ENCODE data around the gene NDUFA13. TPM values are rescaled to one million over a fixed set of nuclear protein-coding genes. Genes with fewer than 3 reads are reported as not detected.

Gene NDUFA13
- polyA plus RNA-seq, 1 of the 3 experiments (the other 2 are of a cell fraction) = 1,828 TPM

DNA sequence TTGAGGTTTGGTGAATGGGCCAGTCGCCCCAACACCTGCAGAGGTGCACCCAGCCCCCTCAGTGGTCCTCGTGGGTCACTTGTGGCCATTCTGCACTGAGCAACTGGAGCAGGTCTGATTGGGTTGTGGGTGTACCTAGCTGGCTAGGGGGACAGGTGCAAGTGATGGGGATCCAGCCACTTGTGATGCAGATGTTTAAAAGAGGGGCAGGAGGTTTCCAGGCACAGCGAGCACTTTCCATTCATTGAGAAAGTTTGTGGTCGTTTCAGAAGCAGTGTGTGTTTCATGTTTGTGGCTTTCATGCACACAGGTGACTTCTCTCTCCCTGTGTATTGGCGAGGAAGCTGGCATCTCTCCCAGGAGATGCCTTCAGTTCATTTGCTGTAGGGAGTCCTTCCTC, 35.3 kb upstream of the NDUFA13 start (continued):
- TF ChIP-seq, protein P1, sequence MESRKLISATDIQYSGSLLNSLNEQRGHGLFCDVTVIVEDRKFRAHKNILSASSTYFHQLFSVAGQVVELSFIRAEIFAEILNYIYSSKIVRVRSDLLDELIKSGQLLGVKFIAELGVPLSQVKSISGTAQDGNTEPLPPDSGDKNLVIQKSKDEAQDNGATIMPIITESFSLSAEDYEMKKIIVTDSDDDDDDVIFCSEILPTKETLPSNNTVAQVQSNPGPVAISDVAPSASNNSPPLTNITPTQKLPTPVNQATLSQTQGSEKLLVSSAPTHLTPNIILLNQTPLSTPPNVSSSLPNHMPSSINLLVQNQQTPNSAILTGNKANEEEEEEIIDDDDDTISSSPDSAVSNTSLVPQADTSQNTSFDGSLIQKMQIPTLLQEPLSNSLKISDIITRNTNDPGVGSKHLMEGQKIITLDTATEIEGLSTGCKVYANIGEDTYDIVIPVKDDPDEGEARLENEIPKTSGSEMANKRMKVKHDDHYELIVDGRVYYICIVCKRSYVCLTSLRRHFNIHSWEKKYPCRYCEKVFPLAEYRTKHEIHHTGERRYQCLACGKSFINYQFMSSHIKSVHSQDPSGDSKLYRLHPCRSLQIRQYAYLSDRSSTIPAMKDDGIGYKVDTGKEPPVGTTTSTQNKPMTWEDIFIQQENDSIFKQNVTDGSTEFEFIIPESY (IDR thresholded peaks at IDR 0.05; ENCODE audit: borderline replicate concordance, low read depth) = no peak
- TF ChIP-seq JUND (IDR thresholded peaks at IDR 0.05) = no peak

GRCh38 chr19:19482809-19483596, 33.0 kb upstream of the NDUFA13 start:
- Histone ChIP-seq H3K27me3 (ENCODE audit: insufficient read depth) (no peaks in the 10 kb centered on the region), H4K20me1 (ENCODE audit: insufficient read depth) (peaks cover 5% of the 10 kb centered on the region; the same call in 1 of the 2 replicates), H3K79me2 (ENCODE audit: insufficient read depth) (peaks cover 70% of the 10 kb centered on the region), H3K4me1 (ENCODE audit: control insufficient read depth in 1 of 2, insufficient read depth in 2 of 2, low read depth in 1 of 2, low read length in 1 of 2) (peaks cover 10 to 27% of the 10 kb centered on the region in 2 experiments), H3F3A (replicated peaks; ENCODE audit: insufficient read depth) (peaks cover 5% of the 10 kb centered on the region), H2AFZ (ENCODE audit: low read depth) (no peak overlapping the region), H3K27ac (ENCODE audit: low read depth in 2 of 2, low read length in 1 of 2) (no peak overlapping the region), H3K9me3 (no peaks in the 10 kb centered on the region), H3K4me2 (no peak overlapping the region), H3K36me3 (replicated peaks in 1 of 2; ENCODE audit: control insufficient read depth in 1 of 2, insufficient read depth in 2 of 2, low read length in 1 of 2) (peaks cover 0 to 3% of the 10 kb centered on the region in 2 experiments), H3K4me3 (ENCODE audit: low read depth in 2 of 2, low read length in 1 of 2) (no peak overlapping the region), H3K9ac (no peak overlapping the region), H3K9me2 (no peaks in the 10 kb centered on the region)
- no peak for DNase-seq
- POLR2A ChIA-PET = no interaction called here
- TF ChIP-seq POLR2AphosphoS5 (IDR thresholded peaks at IDR 0.05; ENCODE audit: low read depth, low read length) (no peak), USF1 (IDR thresholded peaks at IDR 0.05; ENCODE audit: borderline replicate concordance, low read depth) (no peak), USF2 (IDR thresholded peaks at IDR 0.05; ENCODE audit: borderline replicate concordance, low read depth, low read length) (no peak), CHD2 (IDR thresholded peaks at IDR 0.05; ENCODE audit: low read length, partially characterized antibody) (no peak), JUND (IDR thresholded peaks at IDR 0.05) (no peak), SMC3 (IDR thresholded peaks at IDR 0.05; ENCODE audit: low read depth, low read length) (no peak), RAD21 (IDR thresholded peaks at IDR 0.05; ENCODE audit: low read length) (no peak), FOSL2 (IDR thresholded peaks at IDR 0.05; ENCODE audit: borderline replicate concordance, low read depth) (no peak), FOXJ3 (CRISPR knock-in tag; IDR thresholded peaks at IDR 0.05) (no peak), RCOR1 (IDR thresholded peaks at IDR 0.05; ENCODE audit: low read length) (no peak), TEAD4 (IDR thresholded peaks at IDR 0.05; ENCODE audit: borderline replicate concordance, insufficient read depth) (no peak), RFX5 (IDR thresholded peaks at IDR 0.05; ENCODE audit: low read length) (no peak), ELF1 (IDR thresholded peaks at IDR 0.05) (no peak)
- TF ChIP-seq, protein P2, sequence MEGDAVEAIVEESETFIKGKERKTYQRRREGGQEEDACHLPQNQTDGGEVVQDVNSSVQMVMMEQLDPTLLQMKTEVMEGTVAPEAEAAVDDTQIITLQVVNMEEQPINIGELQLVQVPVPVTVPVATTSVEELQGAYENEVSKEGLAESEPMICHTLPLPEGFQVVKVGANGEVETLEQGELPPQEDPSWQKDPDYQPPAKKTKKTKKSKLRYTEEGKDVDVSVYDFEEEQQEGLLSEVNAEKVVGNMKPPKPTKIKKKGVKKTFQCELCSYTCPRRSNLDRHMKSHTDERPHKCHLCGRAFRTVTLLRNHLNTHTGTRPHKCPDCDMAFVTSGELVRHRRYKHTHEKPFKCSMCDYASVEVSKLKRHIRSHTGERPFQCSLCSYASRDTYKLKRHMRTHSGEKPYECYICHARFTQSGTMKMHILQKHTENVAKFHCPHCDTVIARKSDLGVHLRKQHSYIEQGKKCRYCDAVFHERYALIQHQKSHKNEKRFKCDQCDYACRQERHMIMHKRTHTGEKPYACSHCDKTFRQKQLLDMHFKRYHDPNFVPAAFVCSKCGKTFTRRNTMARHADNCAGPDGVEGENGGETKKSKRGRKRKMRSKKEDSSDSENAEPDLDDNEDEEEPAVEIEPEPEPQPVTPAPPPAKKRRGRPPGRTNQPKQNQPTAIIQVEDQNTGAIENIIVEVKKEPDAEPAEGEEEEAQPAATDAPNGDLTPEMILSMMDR (IDR thresholded peaks at IDR 0.05) = no peak
- TF ChIP-seq, protein P3, sequence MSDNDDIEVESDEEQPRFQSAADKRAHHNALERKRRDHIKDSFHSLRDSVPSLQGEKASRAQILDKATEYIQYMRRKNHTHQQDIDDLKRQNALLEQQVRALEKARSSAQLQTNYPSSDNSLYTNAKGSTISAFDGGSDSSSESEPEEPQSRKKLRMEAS (IDR thresholded peaks at IDR 0.05; ENCODE audit: low read depth) = no peak
- CTCF ChIA-PET = interaction anchor here (0.7 to 5.7 kb wide), 4 partner anchors 9 to 308 kb away, joined by 3 to 32 read pairs (median 4); partner anchors contain the start of genes NDUFA13 and TSSK6
- 96% methylated on average over 18 of the region's 19 CpGs for WGBS (ENCODE audit: low lambda C conversion rate)

Measured in SK-N-SH (cell line).